SW 1271 (cell line): ENCODE data around the gene MDM1.

Source experiments
- DNase-seq, 2 experiments: peaks; one replicate each; lab custom pipeline; 2025; lab: John Stamatoyannopoulos, UW

The MDM1 gene

DNA sequence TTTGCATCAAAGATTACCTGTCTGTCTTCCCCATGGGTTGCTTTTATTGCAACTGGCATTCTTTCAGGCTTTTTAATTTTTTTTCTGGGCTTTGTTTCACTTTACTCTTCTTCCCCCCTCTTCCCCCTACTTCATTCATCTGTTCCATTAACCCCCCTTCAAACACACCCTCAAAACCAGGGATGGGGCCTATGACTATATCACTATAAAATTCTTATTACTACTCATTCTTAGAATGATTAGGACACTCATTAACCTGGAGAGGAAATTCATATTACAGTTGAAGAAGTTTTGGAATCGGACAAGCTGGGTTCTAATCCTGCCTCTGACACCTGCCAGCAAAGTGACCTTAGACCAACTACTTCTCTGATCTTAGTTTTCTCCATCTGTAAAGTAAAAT lies 24.8 kb upstream of the MDM1 start:
- no peak for DNase-seq

GRCh38 chr12:68356060-68356695 lies 24.0 kb upstream of the MDM1 start:
- no peak for DNase-seq

DNA sequence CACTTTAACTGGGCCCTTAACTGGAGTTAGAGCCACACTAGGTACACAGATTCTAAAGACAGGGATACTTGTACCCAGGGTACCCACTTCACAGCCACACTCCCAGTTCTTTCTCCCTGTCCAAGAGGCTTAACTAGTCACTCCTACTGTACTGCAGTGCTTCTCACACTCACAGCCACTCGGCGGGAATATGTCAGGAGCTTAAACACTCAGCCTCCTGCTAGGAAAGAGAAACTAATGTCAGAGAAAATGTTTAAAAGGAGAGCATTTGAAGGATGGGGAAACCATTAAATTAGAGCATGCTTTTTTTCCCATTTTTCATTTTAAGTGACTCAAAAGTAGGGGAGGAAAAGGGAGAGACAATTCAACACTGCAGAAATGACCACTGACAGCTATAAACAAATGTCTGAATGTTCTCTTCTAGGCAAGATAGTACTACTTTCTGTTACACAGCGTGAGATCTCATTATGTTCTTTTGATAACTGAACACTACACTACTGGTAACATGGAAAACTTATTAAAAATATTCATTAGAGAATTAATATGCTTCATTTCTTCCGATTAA lies 22.9 kb upstream of the MDM1 start:
- DNase-seq: no peak

- DNase-seq: no peak
These were observed 19.9 kb upstream of the MDM1 start for GRCh38 chr12:68352067-68352466.

DNA sequence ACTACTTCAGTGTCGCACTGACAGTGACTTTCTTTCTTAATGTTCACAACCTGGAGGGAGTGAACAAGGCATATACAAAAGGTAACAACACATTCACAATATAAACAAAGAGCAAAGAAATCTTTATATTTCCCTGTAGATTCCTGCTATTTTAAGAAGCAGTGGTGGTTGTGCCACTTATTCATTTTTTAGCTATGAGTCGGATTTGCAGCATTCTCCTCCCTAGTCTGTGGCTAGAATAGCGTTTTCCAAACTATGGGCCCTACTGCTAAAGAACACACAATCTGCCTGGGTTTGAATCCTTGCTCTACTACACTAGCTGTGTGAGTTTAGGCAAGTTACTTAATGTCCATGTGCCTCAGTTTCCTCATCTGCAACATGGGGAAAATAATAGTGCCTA lies 18.6 kb upstream of the MDM1 start:
- DNase-seq: no peak

DNA sequence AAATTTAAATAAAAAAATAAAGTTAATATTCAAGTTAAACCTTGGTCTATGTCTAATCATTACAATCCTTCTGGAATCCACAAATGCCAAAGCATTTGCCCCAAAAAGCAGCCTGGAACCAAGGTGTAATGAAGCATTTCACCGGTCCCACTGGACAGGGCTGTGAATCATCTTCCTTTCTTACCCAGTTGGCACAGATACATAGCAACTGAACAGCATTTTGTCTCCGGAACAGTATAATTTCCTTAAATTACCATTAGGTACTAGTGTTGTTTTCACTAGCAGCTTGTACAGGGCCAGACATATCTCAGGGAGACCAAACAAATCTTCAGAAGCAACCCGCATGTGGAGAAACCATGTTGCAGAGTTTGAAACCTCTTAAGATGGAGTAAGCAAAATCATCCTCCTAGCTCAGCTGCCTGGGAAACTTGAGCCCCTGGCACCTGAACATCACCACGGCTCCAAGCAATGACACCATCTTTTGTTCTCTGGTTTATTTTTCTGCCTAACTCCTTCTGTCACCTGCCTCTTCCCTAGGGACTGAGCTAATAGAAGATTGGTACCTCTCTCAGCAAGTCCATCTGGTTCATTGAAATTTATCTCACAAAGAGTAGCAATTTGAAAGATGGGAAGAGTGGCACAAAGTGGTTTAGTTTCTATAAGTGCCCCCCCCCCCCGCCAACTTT lies 17.9 kb upstream of the MDM1 start:
- no peak for DNase-seq

GRCh38 chr12:68349220-68349621 lies 17.1 kb upstream of the MDM1 start:
- no peak for DNase-seq

DNA sequence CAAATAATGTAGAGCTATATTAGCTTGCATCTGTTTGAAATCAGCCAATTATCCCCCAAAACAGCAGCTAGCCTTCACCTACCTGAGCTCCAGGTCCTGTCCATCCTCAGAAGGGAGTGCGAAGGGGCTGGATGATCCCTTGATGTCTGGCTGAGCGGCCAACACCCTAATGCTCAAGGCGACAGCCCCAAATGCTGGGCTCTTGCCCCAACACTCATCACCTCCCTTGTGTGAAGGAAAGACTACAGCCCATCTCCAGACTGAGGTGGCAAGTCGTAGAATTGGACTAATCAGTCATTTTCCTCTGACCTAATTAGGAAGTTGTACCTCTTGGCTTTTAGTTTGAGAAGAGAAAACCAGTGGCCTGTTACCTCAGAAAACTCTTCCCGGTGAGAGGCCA lies 16.3 kb upstream of the MDM1 start:
- DNase-seq: no peak

- DNase-seq: no peak
These were observed 13.6 kb upstream of the MDM1 start for GRCh38 chr12:68345763-68346162.

GRCh38 chr12:68344126-68344525 lies 12.0 kb upstream of the MDM1 start:
- no peak for DNase-seq

DNA sequence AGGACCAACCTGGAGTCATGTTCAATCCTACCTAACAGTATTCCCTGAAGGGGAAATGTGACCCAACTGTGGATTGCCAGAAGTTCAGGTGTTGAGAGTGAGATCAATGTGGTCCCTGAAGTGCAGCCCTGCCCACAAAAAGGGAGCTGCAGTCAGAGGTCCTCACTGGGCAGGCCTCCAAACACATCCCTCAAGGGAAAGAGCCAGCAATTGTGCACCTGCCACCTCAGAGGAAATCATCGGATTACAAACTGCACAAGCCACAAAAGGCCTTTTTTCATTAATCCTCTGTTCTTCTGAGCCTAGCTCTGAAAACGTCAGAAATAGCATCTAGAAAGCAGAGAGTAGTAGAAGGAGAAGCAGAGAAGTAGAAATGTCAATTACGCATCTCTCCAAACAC lies 10.8 kb upstream of the MDM1 start:
- no peak for DNase-seq

- DNase-seq: no peak
These were observed 9.7 kb upstream of the MDM1 start for GRCh38 chr12:68341822-68342221.

DNA sequence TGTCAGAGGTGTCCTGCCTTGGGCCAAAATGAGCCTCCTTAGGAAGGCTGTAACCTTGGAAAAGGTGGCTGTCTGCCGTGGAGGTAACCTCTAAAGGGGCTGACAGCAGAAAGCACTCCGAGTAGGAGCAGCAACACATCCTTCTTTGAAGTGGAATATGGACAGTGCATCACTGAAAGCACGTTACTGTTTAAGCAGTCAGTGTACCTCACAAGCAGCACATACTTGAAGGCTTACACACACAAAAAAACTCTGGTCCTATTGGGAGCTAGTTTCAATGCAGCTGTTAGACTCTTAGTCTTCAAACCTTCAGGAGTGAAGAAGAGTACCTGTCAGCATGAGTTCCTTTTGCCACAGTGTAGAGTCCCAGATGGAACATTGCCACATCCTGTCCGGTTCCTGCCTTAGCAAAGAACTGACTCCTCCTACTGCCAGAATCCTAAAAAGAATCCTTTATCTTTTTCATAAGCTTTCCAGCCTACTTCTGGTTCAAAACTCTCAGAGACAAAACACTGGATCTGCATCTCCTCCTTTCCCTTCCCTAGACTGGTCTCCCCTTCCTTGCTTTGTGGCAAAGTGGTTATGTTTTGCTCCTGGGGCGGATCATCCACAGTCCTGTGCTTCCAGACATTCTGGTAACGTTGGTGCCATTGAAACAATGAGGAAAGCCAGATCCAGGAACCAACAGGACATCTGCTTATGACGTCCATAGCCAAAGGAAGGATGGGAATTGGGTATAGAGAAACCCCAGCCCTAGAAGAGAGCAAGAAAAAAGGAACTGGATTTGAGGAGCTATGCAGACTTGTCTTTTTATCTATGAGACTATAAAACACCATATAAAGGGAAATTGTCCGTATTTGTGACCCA lies 8.5 kb upstream of the MDM1 start:
- DNase-seq: no peak

GRCh38 chr12:68336889-68337303 lies 4.7 kb upstream of the MDM1 start:
- DNase-seq: no peak

- no peak for DNase-seq
These were observed 3.3 kb upstream of the MDM1 start for GRCh38 chr12:68335462-68335861.

GRCh38 chr12:68334132-68334531 lies 2.0 kb upstream of the MDM1 start:
- peak in 1 of 2 experiments; percentile 20 for DNase-seq

- no peak for DNase-seq
These were observed 817 bp upstream of the MDM1 start for GRCh38 chr12:68332728-68333630.

GRCh38 chr12:68331500-68331868 lies 678 bp downstream of the MDM1 start:
- no peak for DNase-seq

GRCh38 chr12:68327896-68328295 lies 4.3 kb downstream of the MDM1 start:
- no peak for DNase-seq

DNA sequence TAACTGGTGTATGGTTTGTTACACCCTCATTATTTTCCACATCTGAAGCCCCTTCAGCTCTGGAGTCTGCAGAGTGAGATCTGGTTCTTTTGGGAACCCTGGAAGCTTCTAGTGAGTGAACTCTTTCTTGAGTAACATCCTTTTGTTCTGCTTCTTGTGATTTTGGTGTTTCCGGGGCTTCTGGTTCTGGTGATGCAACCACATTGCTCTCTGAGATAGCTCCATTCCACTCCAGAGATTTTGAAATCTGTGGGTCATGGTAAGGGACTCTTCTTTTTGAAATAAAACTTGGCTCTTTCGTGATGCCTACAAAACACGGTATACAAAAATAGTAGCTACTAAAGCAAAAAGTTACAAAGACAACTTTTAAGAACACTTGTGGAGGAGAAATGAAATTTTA lies 5.4 kb downstream of the MDM1 start:
- DNase-seq: no peak

GRCh38 chr12:68325966-68326365 lies 6.2 kb downstream of the MDM1 start:
- DNase-seq: no peak

DNA sequence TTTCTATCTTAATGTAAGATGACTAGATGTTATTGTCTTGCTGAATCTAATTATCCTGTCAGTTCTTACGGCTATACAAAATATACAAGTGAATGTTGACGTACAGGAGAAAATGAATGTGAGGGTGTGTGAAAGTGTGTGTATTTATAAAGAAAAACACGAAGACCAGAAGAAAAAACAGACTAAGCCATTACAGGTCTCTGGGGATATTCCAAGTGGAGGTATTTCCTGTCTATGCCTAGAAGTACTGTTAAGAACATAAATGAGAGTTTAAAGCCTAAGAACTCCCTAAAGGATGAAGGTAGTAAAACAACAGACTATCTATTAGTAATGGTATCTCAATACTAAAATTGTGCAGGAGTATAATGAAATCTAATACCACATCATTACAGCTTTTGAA lies 7.6 kb downstream of the MDM1 start:
- no peak for DNase-seq
